SK-N-SH treated with all-trans-retinoic acid at 6 μM for 48 hours (cell line): ENCODE measurements around the gene CSTF2T.

Source experiments
- ATAC-seq: fragments of 200-7000 bp; cut with Tn5 transposase; 3 replicates; pipeline ENCODE4 v1.9.1; 2020; ENCODE audit warnings: mild to moderate bottlenecking, moderate library complexity
- ARNTL ChIP-seq: fragments of 450-650 bp; formaldehyde crosslinking; IDR thresholded peaks from 2 replicates; pipeline ENCODE4 v1.5.0; 2020; ENCODE audit warnings: low read depth, mild to moderate bottlenecking, moderate library complexity, borderline replicate concordance
- BACH2 ChIP-seq: fragments of 250-450 bp; sonication (Bioruptor Pico); IDR thresholded peaks from 2 replicates; pipeline ENCODE4 v1.9.0; 2021; ENCODE audit warnings: mild to moderate bottlenecking, borderline replicate concordance
- CSDC2 ChIP-seq: fragments of 250-450 bp; sonication (Bioruptor Pico); IDR thresholded peaks from 2 replicates; pipeline ENCODE4 v1.5.0; 2020; ENCODE audit warnings: mild to moderate bottlenecking, moderate library complexity
- ESRRG ChIP-seq: fragments of 250-450 bp; sonication (Bioruptor Pico); IDR thresholded peaks from 2 replicates; pipeline ENCODE4 v1.6.1; 2021; ENCODE audit warnings: mild to moderate bottlenecking
- GLIS3 ChIP-seq: fragments of 250-450 bp; sonication (Bioruptor Pico); IDR thresholded peaks from 2 replicates; pipeline ENCODE4 v1.5.0; 2020; ENCODE audit warnings: mild to moderate bottlenecking, moderate library complexity
- ISL1 ChIP-seq: fragments of 250-450 bp; sonication (Bioruptor Pico); IDR thresholded peaks from 2 replicates; pipeline ENCODE4 v2.1.2; 2022; ENCODE audit warnings: mild to moderate bottlenecking, moderate library complexity
- OSR1 ChIP-seq: fragments of 250-450 bp; sonication (Bioruptor Pico); IDR thresholded peaks from 2 replicates; pipeline ENCODE4 v1.8.0; 2022; ENCODE audit warnings: moderate library complexity, mild to moderate bottlenecking, inconsistent platforms
- PPARA ChIP-seq: fragments of 250-450 bp; sonication (Bioruptor Pico); IDR thresholded peaks from 2 replicates; pipeline ENCODE4 v1.5.0; 2020; ENCODE audit warnings: mild to moderate bottlenecking, borderline replicate concordance
- RARB ChIP-seq: fragments of 250-450 bp; sonication (Bioruptor Pico); IDR thresholded peaks from 2 replicates; pipeline ENCODE4 v1.8.0; 2021; ENCODE audit warnings: mild to moderate bottlenecking, moderate library complexity
- SNAI2 ChIP-seq: fragments of 250-450 bp; sonication (Bioruptor Pico); IDR thresholded peaks from 2 replicates; pipeline ENCODE4 v1.5.0; 2020; ENCODE audit warnings: mild to moderate bottlenecking, moderate library complexity
- TCF4 ChIP-seq: fragments of 250-450 bp; sonication (Bioruptor Pico); IDR thresholded peaks from 2 replicates; pipeline ENCODE4 v1.8.0; 2021; ENCODE audit warnings: mild to moderate bottlenecking, moderate library complexity, borderline replicate concordance
- TOX ChIP-seq: fragments of 250-450 bp; sonication (Bioruptor Pico); IDR thresholded peaks from 2 replicates; pipeline ENCODE4 v1.8.0; 2021; ENCODE audit warnings: mild to moderate bottlenecking, moderate library complexity, borderline replicate concordance
- ZC3H10 ChIP-seq: fragments of 250-450 bp; sonication (Bioruptor Pico); IDR thresholded peaks from 2 replicates; pipeline ENCODE4 v1.5.1; 2021; ENCODE audit warnings: mild to moderate bottlenecking, moderate library complexity
- ZNF565 ChIP-seq: fragments of 450-650 bp; formaldehyde crosslinking; conservative IDR thresholded peaks from 2 replicates; pipeline ENCODE4 v1.5.0; 2020; ENCODE audit warnings: low read depth, mild to moderate bottlenecking, moderate library complexity
- ZNF70 ChIP-seq: fragments of 450-650 bp; formaldehyde crosslinking; IDR thresholded peaks from 2 replicates; pipeline ENCODE4 v1.5.0; 2020; ENCODE audit warnings: mild to moderate bottlenecking, moderate library complexity
- ZNF8 ChIP-seq: fragments of 450-650 bp; formaldehyde crosslinking; IDR thresholded peaks from 2 replicates; pipeline ENCODE4 v1.5.0; 2020; ENCODE audit warnings: mild to moderate bottlenecking, moderate library complexity
- TF ChIP-seq, protein P1 (sequence below): fragments of 250-450 bp; sonication (Bioruptor Pico); IDR thresholded peaks from 2 replicates; pipeline ENCODE4 v1.5.1; 2020; ENCODE audit warnings: low read depth, mild to moderate bottlenecking, moderate library complexity
- TF ChIP-seq, protein P2 (sequence below): fragments of 250-450 bp; sonication (Bioruptor Pico); IDR thresholded peaks from 2 replicates; pipeline ENCODE4 v1.5.0; 2020; ENCODE audit warnings: mild to moderate bottlenecking, moderate library complexity
- TF ChIP-seq, protein P3 (sequence below): fragments of 250-450 bp; sonication (Bioruptor Pico); IDR thresholded peaks from 2 replicates; pipeline ENCODE4 v1.8.0; 2020; ENCODE audit warnings: mild to moderate bottlenecking, moderate library complexity, borderline replicate concordance
- TF ChIP-seq, protein P4 (sequence below): fragments of 250-450 bp; sonication (Bioruptor Pico); IDR thresholded peaks from 2 replicates; pipeline ENCODE4 v1.5.1; 2021; ENCODE audit warnings: mild to moderate bottlenecking, moderate library complexity

CSTF2T gene

DNA sequence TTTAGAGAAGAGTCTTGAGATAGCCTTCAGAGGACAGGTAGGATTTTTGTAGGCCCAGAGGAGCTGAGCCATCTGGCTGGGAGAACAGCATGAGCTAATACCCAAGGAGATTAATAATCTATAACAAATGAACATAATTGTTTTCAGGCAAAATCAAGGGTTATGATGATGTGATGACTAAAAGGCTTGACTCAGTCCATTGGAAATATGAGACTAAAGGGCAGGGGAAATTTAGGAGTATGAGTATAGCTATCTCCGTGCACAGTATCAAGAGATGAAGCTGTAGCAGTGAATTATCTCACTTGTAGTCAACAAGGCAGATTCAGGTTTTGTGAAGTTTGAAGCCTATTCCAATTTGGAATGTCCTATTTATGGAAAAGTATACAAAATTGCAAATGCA is 40.1 kb downstream of the CSTF2T start:
- no peak for ATAC-seq
- no peak for TF ChIP-seq CSDC2 (CRISPR knock-in tag)
- no peak for TF ChIP-seq OSR1 (CRISPR knock-in tag)
- TF ChIP-seq RARB (CRISPR knock-in tag) = no peak
- TF ChIP-seq GLIS3 (CRISPR knock-in tag) = no peak
- TF ChIP-seq TOX = no peak

DNA sequence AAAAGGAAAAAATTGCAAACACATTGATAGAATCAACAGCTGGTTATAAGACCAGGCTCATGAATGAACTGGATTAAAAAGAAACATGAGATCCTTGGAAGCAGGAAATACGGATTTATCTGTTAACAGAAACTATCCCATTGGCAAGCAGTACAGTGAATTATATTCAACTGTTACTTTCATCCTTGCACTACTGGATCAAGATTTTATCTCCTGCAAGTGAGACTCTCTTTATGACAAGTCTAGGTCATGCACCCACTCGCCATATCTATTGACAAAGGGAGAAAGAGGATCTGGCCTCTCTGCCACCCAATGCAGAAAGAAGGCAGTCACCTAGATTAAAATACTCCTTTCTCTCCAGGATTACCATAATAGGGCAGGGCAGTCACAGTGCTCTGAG is 41.4 kb downstream of the CSTF2T start:
- TF ChIP-seq SNAI2 (no peak), ESRRG (CRISPR knock-in tag) (no peak), ZNF70 (no peak), PPARA (CRISPR knock-in tag) (no peak), ARNTL (CRISPR knock-in tag) (no peak), ISL1 (no peak), RARB (CRISPR knock-in tag) (no peak)
- TF ChIP-seq, protein P1, sequence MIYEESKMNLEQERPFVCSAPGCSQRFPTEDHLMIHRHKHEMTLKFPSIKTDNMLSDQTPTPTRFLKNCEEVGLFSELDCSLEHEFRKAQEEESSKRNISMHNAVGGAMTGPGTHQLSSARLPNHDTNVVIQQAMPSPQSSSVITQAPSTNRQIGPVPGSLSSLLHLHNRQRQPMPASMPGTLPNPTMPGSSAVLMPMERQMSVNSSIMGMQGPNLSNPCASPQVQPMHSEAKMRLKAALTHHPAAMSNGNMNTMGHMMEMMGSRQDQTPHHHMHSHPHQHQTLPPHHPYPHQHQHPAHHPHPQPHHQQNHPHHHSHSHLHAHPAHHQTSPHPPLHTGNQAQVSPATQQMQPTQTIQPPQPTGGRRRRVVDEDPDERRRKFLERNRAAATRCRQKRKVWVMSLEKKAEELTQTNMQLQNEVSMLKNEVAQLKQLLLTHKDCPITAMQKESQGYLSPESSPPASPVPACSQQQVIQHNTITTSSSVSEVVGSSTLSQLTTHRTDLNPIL (CRISPR knock-in tag) = no peak
- TF ChIP-seq, protein P2, sequence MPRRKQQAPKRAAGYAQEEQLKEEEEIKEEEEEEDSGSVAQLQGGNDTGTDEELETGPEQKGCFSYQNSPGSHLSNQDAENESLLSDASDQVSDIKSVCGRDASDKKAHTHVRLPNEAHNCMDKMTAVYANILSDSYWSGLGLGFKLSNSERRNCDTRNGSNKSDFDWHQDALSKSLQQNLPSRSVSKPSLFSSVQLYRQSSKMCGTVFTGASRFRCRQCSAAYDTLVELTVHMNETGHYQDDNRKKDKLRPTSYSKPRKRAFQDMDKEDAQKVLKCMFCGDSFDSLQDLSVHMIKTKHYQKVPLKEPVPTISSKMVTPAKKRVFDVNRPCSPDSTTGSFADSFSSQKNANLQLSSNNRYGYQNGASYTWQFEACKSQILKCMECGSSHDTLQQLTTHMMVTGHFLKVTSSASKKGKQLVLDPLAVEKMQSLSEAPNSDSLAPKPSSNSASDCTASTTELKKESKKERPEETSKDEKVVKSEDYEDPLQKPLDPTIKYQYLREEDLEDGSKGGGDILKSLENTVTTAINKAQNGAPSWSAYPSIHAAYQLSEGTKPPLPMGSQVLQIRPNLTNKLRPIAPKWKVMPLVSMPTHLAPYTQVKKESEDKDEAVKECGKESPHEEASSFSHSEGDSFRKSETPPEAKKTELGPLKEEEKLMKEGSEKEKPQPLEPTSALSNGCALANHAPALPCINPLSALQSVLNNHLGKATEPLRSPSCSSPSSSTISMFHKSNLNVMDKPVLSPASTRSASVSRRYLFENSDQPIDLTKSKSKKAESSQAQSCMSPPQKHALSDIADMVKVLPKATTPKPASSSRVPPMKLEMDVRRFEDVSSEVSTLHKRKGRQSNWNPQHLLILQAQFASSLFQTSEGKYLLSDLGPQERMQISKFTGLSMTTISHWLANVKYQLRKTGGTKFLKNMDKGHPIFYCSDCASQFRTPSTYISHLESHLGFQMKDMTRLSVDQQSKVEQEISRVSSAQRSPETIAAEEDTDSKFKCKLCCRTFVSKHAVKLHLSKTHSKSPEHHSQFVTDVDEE (CRISPR knock-in tag) = no peak
- TF ChIP-seq, protein P3, sequence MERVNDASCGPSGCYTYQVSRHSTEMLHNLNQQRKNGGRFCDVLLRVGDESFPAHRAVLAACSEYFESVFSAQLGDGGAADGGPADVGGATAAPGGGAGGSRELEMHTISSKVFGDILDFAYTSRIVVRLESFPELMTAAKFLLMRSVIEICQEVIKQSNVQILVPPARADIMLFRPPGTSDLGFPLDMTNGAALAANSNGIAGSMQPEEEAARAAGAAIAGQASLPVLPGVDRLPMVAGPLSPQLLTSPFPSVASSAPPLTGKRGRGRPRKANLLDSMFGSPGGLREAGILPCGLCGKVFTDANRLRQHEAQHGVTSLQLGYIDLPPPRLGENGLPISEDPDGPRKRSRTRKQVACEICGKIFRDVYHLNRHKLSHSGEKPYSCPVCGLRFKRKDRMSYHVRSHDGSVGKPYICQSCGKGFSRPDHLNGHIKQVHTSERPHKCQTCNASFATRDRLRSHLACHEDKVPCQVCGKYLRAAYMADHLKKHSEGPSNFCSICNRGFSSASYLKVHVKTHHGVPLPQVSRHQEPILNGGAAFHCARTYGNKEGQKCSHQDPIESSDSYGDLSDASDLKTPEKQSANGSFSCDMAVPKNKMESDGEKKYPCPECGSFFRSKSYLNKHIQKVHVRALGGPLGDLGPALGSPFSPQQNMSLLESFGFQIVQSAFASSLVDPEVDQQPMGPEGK (CRISPR knock-in tag) = no peak
- TF ChIP-seq, all 23 proteins: peak for 0
- ATAC-seq = no peak

DNA sequence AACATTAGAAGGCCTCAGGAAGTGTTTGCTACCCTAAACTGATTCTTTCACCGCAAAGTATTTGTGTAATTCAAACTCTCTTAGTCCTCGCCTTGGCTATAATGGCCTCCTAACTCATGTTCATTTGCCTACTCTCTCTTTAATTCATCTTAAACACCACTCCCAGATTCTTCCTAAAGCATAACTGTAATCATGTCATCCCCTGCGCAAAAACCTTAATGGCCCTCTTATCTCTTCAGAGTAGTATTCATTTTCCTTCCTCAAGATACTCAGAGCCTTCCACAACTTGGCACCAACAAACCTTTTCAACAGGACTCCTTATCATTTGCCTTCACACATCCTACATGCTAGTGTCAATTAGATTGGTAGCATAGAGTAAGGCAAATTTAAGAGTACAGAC is 42.9 kb downstream of the CSTF2T start:
- TF ChIP-seq ZNF565 (CRISPR knock-in tag) (no peak), TOX (no peak), CSDC2 (CRISPR knock-in tag) (no peak), ZNF70 (no peak), ZNF8 (CRISPR knock-in tag) (no peak), OSR1 (CRISPR knock-in tag) (no peak), BACH2 (no peak), TCF4 (no peak), ISL1 (no peak), RARB (CRISPR knock-in tag) (no peak), GLIS3 (CRISPR knock-in tag) (no peak), PPARA (CRISPR knock-in tag) (no peak), ZC3H10 (CRISPR knock-in tag) (no peak)
- TF ChIP-seq, protein P3 (CRISPR knock-in tag) = no peak
- TF ChIP-seq, protein P4, sequence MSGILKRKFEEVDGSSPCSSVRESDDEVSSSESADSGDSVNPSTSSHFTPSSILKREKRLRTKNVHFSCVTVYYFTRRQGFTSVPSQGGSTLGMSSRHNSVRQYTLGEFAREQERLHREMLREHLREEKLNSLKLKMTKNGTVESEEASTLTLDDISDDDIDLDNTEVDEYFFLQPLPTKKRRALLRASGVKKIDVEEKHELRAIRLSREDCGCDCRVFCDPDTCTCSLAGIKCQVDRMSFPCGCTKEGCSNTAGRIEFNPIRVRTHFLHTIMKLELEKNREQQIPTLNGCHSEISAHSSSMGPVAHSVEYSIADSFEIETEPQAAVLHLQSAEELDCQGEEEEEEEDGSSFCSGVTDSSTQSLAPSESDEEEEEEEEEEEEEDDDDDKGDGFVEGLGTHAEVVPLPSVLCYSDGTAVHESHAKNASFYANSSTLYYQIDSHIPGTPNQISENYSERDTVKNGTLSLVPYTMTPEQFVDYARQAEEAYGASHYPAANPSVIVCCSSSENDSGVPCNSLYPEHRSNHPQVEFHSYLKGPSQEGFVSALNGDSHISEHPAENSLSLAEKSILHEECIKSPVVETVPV (CRISPR knock-in tag) = no peak
- TF ChIP-seq, protein P1 (CRISPR knock-in tag) = no peak
- no peak for ATAC-seq
